CD14-positive monocyte (primary cell): ENCODE measurements around the gene CHRD. TPM values are rescaled to one million over a fixed set of nuclear protein-coding genes. Genes with fewer than 3 reads are reported as not detected.
A peak's percentile ranks its signal among the peaks of the same experiment; 100 is the strongest.

ENCODE experiments used
- DNase-seq, 3 donors: peaks; one replicate each; pipeline ENCODE4 v3.0.0-alpha.2; 2011 to 2022
- H2AFZ ChIP-seq: 2 replicates; pipeline ENCODE4 v1.6.0; 2012; ENCODE audit warnings: mild to moderate bottlenecking, low read depth, low read length, inconsistent platforms; ENCODE audit not compliant: insufficient read depth, poor library complexity, severe bottlenecking
- H3K27ac ChIP-seq, 2 donors: 1 replicate in 1 of 2; 2 replicates in 1 of 2; pipeline ENCODE4 v1.5.1; 2012 to 2013; ENCODE audit warnings: low read length in 2 of 2, control low read depth in 1 of 2, inconsistent platforms in 1 of 2, low read depth in 1 of 2, mild to moderate bottlenecking in 1 of 2
- H3K27me3 ChIP-seq, 2 donors: one replicate each; pipeline versions ENCODE4 v1.6.0 to v1.6.1; 2011 to 2013; ENCODE audit warnings: low read length in 2 of 2; ENCODE audit not compliant: control insufficient read depth in 2 of 2, insufficient read depth in 2 of 2
- H3K36me3 ChIP-seq, 2 donors: replicated peaks in 1 of 2; 1 replicate in 1 of 2; 2 replicates in 1 of 2; pipeline versions ENCODE4 v1.5.1 to v1.6.1; 2012 to 2013; ENCODE audit warnings: low read length in 2 of 2, control low read depth in 1 of 2, inconsistent platforms in 1 of 2, mild to moderate bottlenecking in 1 of 2; ENCODE audit not compliant: insufficient read depth in 2 of 2, control insufficient read depth in 1 of 2
- H3K4me1 ChIP-seq, 2 donors: 1 replicate in 1 of 2; 2 replicates in 1 of 2; pipeline versions ENCODE4 v1.5.1 to v1.6.1; 2012 to 2013; ENCODE audit warnings: low read length in 2 of 2, control low read depth in 1 of 2, inconsistent platforms in 1 of 2, mild to moderate bottlenecking in 1 of 2, moderate library complexity in 1 of 2; ENCODE audit not compliant: insufficient read depth in 2 of 2, control insufficient read depth in 1 of 2
- H3K4me2 ChIP-seq: replicated peaks from 2 replicates; pipeline ENCODE3; 2012; ENCODE audit warnings: low read length, moderate library complexity, mild to moderate bottlenecking; ENCODE audit not compliant: poor library complexity, severe bottlenecking; ENCODE audit errors: extremely low read depth
- H3K4me3 ChIP-seq, 3 experiments: fragments of 200-600 bp in 1 of 3; sonication (generic) in 1 of 3; replicated peaks in 1 of 3; 1 replicate in 2 of 3; 2 replicates in 1 of 3; pipeline ENCODE4 v1.5.1; 2011 to 2013; ENCODE audit warnings: low read length in 3 of 3, mild to moderate bottlenecking in 3 of 3, control low read depth in 2 of 3, low read depth in 2 of 3, inconsistent platforms in 1 of 3, moderate library complexity in 1 of 3
- H3K79me2 ChIP-seq: 2 replicates; pipeline ENCODE4 v1.6.0; 2012; ENCODE audit warnings: mild to moderate bottlenecking, control low read depth, inconsistent platforms, low read length, moderate library complexity; ENCODE audit not compliant: insufficient read depth
- H3K9ac ChIP-seq: 2 replicates; pipeline ENCODE4 v1.6.0; 2017; ENCODE audit warnings: low read length, mild to moderate bottlenecking; ENCODE audit not compliant: insufficient read depth, poor library complexity, severe bottlenecking
- H3K9me3 ChIP-seq, 2 donors: replicated peaks in 1 of 2; 1 replicate in 1 of 2; 2 replicates in 1 of 2; pipeline versions ENCODE4 v1.5.1 to v1.6.1; 2012 to 2013; ENCODE audit warnings: low read length in 2 of 2, control low read depth in 1 of 2; ENCODE audit not compliant: control insufficient read depth in 1 of 2, insufficient read depth in 1 of 2
- H4K20me1 ChIP-seq: 2 replicates; pipeline ENCODE4 v1.6.0; 2012; ENCODE audit warnings: mild to moderate bottlenecking, low read length, control low read depth, moderate library complexity; ENCODE audit not compliant: insufficient read depth
- H3K27ac Mint-ChIP-seq, 7 donors: one replicate each; pipeline ENCODE4 v1.8.0; 2020; ENCODE audit warnings: mild to moderate bottlenecking in 7 of 7, mixed read lengths in 7 of 7, moderate library complexity in 6 of 7, inconsistent platforms in 2 of 7
- H3K27me3 Mint-ChIP-seq, 3 donors: one replicate each; pipeline ENCODE4 v1.8.0; 2021 to 2022; ENCODE audit warnings: low read depth in 3 of 3, mild to moderate bottlenecking in 3 of 3, mixed read lengths in 3 of 3, moderate library complexity in 3 of 3, inconsistent platforms in 1 of 3
- H3K36me3 Mint-ChIP-seq, 2 donors: one replicate each; pipeline ENCODE4 v1.8.0; 2020; ENCODE audit warnings: mixed read lengths in 2 of 2, inconsistent platforms in 1 of 2, mild to moderate bottlenecking in 1 of 2
- H3K4me1 Mint-ChIP-seq: one replicate; pipeline ENCODE4 v1.8.0; 2020; ENCODE audit warnings: mild to moderate bottlenecking, mixed read lengths
- H3K4me3 Mint-ChIP-seq, 2 donors: one replicate each; pipeline ENCODE4 v1.8.0; 2020; ENCODE audit warnings: mild to moderate bottlenecking in 2 of 2, mixed read lengths in 2 of 2, moderate library complexity in 1 of 2
- H3K9me3 Mint-ChIP-seq, 7 donors: one replicate each; pipeline ENCODE4 v1.8.0; 2020 to 2022; ENCODE audit warnings: mixed read lengths in 7 of 7, mild to moderate bottlenecking in 6 of 7, moderate library complexity in 6 of 7, inconsistent platforms in 2 of 7
- WGBS: methylation state at CpG from one replicate; pipeline ENCODE4 v1.1.5; 2013; ENCODE audit warnings: missing lambda C conversion rate; ENCODE audit not compliant: insufficient coverage; 5-methylcytosine and 5-hydroxymethylcytosine counted together
- intact Hi-C, 2 donors: fragments of 100-400 bp; cut with micrococcal nuclease; formaldehyde crosslinking; loops; one replicate each; pipeline versions ENCODE4 v1.15.0 to v1.15.1; 2023
- polyA plus RNA-seq, 3 donors: library from polyadenylated mRNA; depleted of rRNA in 1 of 3; unstranded in 2 of 3; stranded (reverse) in 1 of 3; fragments of 300-500 nt in 2 of 3; fragments of >200 nt in 1 of 3; fragmentation: Illumina TruSeq in 2 of 3; gene quantifications; 1 replicate in 2 of 3; 2 replicates in 1 of 3; pipeline ENCODE4 v1.2.3, GENCODE V29; 2012 to 2021
- TF ChIP-seq, protein P1 (sequence below): fragments of 200-600 bp; IDR thresholded peaks from one replicate; pipeline ENCODE4 v1.8.0; 2022; ENCODE audit warnings: antibody characterized with exemption, mild to moderate bottlenecking

The CHRD gene
- polyA plus RNA-seq, 3 donors = 0.03 TPM; not detected in 2

DNA sequence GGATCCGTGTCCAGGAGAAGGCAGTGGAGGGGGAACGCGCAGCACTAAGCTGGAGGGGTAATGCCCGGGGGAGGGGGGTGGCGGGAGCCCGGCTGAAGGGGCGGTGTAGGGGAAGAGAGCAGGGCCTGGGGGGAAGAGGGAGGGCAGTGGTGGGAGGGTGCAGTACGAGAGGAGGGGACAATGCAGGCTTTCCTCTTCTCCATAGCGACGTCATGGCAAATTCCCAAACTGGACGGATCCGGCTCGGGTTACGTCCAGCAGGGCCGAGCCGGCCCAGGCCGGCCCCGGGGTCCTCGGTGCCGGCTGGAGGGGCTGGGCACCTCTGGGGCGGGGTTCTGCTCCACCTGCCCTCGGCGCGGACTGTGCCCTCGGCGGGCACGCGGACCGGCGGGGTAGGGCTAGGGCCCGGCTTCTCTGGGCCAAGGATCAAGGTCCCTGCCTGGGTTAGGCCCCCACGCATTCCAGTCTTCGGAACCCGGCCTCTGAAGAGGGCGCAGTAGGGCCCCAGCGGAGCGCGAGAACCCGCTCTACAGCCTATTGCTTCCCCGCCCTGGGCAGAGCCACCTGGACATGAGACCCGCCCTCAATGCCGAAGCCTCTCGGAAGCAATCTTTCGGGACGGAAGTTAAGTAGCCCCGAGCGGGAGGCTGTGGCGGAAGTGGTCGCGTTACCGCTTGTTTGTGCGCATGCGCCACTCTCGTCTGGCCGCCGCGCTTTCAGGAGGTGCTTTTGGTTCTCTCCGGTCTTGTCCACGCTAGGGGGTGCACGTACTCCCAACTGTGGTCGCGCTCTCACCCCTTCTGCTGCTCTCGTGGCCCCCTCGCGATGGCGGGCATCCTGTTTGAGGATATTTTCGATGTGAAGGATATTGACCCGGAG, 16.9 kb upstream of the CHRD start:
- Histone ChIP-seq H3K27me3 (peaks cover 0 to 12% of the 10 kb centered on the region in 2 donors), H3K4me2 (peak overlapping the region; percentile 96), H2AFZ (peak overlapping the region; percentile 93), H3K4me3 (peak overlapping the region; percentile 51 to 91 (median 71)), H3K36me3 (peaks cover 8 to 29% of the 10 kb centered on the region in 2 donors), H3K4me1 (peaks cover 21 to 37% of the 10 kb centered on the region in 2 donors), H3K79me2 (peaks cover 18% of the 10 kb centered on the region), H3K27ac (peak overlapping the region; percentile 83 to 87), H4K20me1 (no peaks in the 10 kb centered on the region), H3K9ac (peak overlapping the region; percentile 77), H3K9me3 (no peaks in the 10 kb centered on the region)
- WGBS = under 1% methylated on average over 59 of the region's 68 CpGs
- peaks cover 12 to 17% (median 15%) of the 10 kb centered on the region in 3 donors for H3K27me3 Mint-ChIP-seq
- H3K4me1 Mint-ChIP-seq = peaks cover 30% of the 10 kb centered on the region
- H3K27ac Mint-ChIP-seq = peak overlapping the region; percentile 87 to 95 (median 93)
- intact Hi-C loops = no loop called here
- DNase-seq = peak; percentile 91 to 95 (median 93)
- TF ChIP-seq, protein P1, sequence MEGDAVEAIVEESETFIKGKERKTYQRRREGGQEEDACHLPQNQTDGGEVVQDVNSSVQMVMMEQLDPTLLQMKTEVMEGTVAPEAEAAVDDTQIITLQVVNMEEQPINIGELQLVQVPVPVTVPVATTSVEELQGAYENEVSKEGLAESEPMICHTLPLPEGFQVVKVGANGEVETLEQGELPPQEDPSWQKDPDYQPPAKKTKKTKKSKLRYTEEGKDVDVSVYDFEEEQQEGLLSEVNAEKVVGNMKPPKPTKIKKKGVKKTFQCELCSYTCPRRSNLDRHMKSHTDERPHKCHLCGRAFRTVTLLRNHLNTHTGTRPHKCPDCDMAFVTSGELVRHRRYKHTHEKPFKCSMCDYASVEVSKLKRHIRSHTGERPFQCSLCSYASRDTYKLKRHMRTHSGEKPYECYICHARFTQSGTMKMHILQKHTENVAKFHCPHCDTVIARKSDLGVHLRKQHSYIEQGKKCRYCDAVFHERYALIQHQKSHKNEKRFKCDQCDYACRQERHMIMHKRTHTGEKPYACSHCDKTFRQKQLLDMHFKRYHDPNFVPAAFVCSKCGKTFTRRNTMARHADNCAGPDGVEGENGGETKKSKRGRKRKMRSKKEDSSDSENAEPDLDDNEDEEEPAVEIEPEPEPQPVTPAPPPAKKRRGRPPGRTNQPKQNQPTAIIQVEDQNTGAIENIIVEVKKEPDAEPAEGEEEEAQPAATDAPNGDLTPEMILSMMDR = peak; percentile 63
- H3K9me3 Mint-ChIP-seq = peaks cover 0 to 2% (median 0%) of the 10 kb centered on the region in 7 donors
- H3K4me3 Mint-ChIP-seq = peak overlapping the region; percentile 94 to 99
- peaks cover 23 to 30% of the 10 kb centered on the region in 2 donors for H3K36me3 Mint-ChIP-seq

DNA sequence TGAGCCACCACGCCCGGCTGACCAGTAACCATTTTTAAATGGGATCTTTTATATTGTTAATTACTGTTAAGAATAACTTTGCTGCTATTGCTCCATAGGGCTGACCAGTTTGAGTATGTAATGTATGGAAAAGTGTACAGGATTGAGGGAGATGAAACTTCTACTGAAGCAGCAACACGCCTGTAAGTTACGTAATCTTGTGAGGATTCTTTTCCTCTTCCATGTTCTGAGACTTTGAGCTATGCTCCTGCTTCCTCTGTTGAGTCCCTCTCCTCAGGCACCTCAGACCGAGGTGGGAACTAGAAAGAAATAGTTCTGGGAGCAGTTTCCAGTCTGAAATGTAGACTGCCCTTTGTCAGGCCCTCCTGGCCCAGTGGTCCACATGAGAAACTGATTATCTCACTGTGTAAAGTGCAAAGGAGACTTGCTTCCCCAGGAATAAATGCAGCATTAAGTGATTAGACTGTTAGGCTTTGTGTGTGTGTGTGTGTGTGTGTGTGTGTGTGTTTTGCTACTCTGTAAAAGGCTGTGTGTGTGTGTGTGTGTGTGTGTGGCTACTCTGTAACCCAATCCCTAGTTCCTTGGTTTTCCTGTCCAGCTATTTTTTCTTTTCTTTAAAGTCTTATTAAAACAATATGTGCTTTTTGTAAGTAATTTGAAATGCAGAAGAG, 13.1 kb upstream of the CHRD start:
- H3K9me3 ChIP-seq = no peaks in the 10 kb centered on the region
- WGBS = no CpG with 5 or more reads among the region's 5 CpGs
- H3K36me3 Mint-ChIP-seq = peaks cover 41 to 44% of the 10 kb centered on the region in 2 donors
- H3K27ac Mint-ChIP-seq = peak overlapping the region in 2 of 7 donors; percentile 65 to 71
- H3K9ac ChIP-seq = no peak overlapping the region
- peaks cover 15 to 32% of the 10 kb centered on the region in 2 donors for H3K4me1 ChIP-seq
- H3K4me1 Mint-ChIP-seq = peaks cover 30% of the 10 kb centered on the region
- H3K4me3 ChIP-seq = no peak overlapping the region
- H2AFZ ChIP-seq = no peak overlapping the region
- peaks cover 17 to 48% of the 10 kb centered on the region in 2 donors for H3K36me3 ChIP-seq
- DNase-seq = no peak
- intact Hi-C loops = loop anchor here in 1 of 2 donors (2.0 kb wide), 1 partner anchor 178 kb away; no protein-coding TSS in a partner anchor
- no peak overlapping the region for H3K4me2 ChIP-seq
- no peak overlapping the region for H3K4me3 Mint-ChIP-seq
- H3K27me3 Mint-ChIP-seq = peaks cover 0 to 4% (median 0%) of the 10 kb centered on the region in 3 donors
- TF ChIP-seq, protein P1 = no peak
- peaks cover 0 to 2% (median 0%) of the 10 kb centered on the region in 7 donors for H3K9me3 Mint-ChIP-seq
- no peaks in the 10 kb centered on the region for H3K27me3 ChIP-seq
- H4K20me1 ChIP-seq = no peaks in the 10 kb centered on the region
- no peak overlapping the region for H3K27ac ChIP-seq
- peaks cover 18% of the 10 kb centered on the region for H3K79me2 ChIP-seq
